HepG2 (cell line): ENCODE measurements around the gene SECTM1. TPM values are rescaled to one million over a fixed set of nuclear protein-coding genes. Genes with fewer than 3 reads are reported as not detected.

Source experiments
- CENPX ChIP-seq: sonication (generic); formaldehyde crosslinking; IDR thresholded peaks from 2 replicates; pipeline ENCODE4 v1.9.0; 2021; ENCODE audit warnings: mild to moderate bottlenecking, missing genetic modification reagents, moderate library complexity
- HMG20A ChIP-seq: IDR thresholded peaks from 2 replicates; pipeline ENCODE4 v1.6.1; 2016; ENCODE audit warnings: borderline replicate concordance
- MEIS2 ChIP-seq: sonication (generic); formaldehyde crosslinking; IDR thresholded peaks from 2 replicates; pipeline ENCODE4 v1.9.0; 2021; ENCODE audit warnings: mild to moderate bottlenecking, missing genetic modification reagents
- MIER3 ChIP-seq: IDR thresholded peaks from 2 replicates; pipeline ENCODE4 v1.6.1; 2016; ENCODE audit warnings: missing compliant biosample characterization, borderline replicate concordance
- NR0B2 ChIP-seq: sonication (generic); formaldehyde crosslinking; IDR thresholded peaks from 2 replicates; pipeline ENCODE4 v1.4.0; 2020; ENCODE audit warnings: mild to moderate bottlenecking, missing genetic modification reagents
- REPIN1 ChIP-seq: sonication (generic); formaldehyde crosslinking; IDR thresholded peaks from 2 replicates; pipeline ENCODE4 v1.8.0; 2022; ENCODE audit warnings: missing genetic modification reagents, low read depth, mild to moderate bottlenecking, borderline replicate concordance
- SALL2 ChIP-seq: sonication (generic); formaldehyde crosslinking; IDR thresholded peaks from 2 replicates; pipeline ENCODE4 v1.8.1; 2023; ENCODE audit warnings: mild to moderate bottlenecking, missing genetic modification reagents, inconsistent platforms
- SCMH1 ChIP-seq: sonication (generic); formaldehyde crosslinking; IDR thresholded peaks from 2 replicates; pipeline ENCODE4 v1.9.0; 2021; ENCODE audit warnings: missing genetic modification reagents, mild to moderate bottlenecking, borderline replicate concordance
- SKI ChIP-seq: fragments of 450-650 bp; IDR thresholded peaks from one replicate; pipeline ENCODE4 v1.6.1; 2018; ENCODE audit warnings: mild to moderate bottlenecking; ENCODE audit not compliant: partially characterized antibody
- XBP1 ChIP-seq: sonication (generic); formaldehyde crosslinking; IDR thresholded peaks from 2 replicates; pipeline ENCODE4 v1.5.0; 2020; ENCODE audit warnings: missing genetic modification reagents
- YEATS2 ChIP-seq: sonication (generic); formaldehyde crosslinking; IDR thresholded peaks from 2 replicates; pipeline ENCODE4 v1.4.0; 2020; ENCODE audit warnings: missing genetic modification reagents, borderline replicate concordance
- ZFP91 ChIP-seq: sonication (generic); formaldehyde crosslinking; IDR thresholded peaks from 2 replicates; pipeline ENCODE4 v1.9.0; 2022; ENCODE audit warnings: missing genetic modification reagents, mild to moderate bottlenecking, borderline replicate concordance
- ZHX2 ChIP-seq, 2 experiments: sonication (generic) in 1 of 2; formaldehyde crosslinking in 1 of 2; IDR thresholded peaks; 2 replicates each; pipeline versions ENCODE4 v1.6.1 to v1.9.0; 2014 to 2022; ENCODE audit warnings: antibody characterized with exemption in 1 of 2, borderline replicate concordance in 1 of 2, inconsistent platforms in 1 of 2, low read depth in 1 of 2, missing genetic modification reagents in 1 of 2
- ZNF281 ChIP-seq: sonication (generic); formaldehyde crosslinking; IDR thresholded peaks from 2 replicates; pipeline ENCODE4 v1.4.0; 2020; ENCODE audit warnings: missing genetic modification reagents, borderline replicate concordance
- polyA plus RNA-seq, 8 experiments: library from polyadenylated mRNA; depleted of rRNA in 3 of 8; stranded (reverse) in 7 of 8; unstranded in 1 of 8; fragments of >200 nt; fragmentation: Illumina TruSeq in 4 of 8; extraction: Trizol in 4 of 8; gene quantifications; 2 replicates each; pipeline versions ENCODE4 v1.2.1 to v1.2.3, GENCODE V29; 2011 to 2016; ENCODE audit warnings: low read depth in 4 of 8, missing spikeins in 1 of 8, mixed read lengths in 1 of 8; ENCODE audit not compliant: insufficient read depth in 1 of 8
- total RNA-seq, 5 experiments: library from RNA; depleted of rRNA; stranded (reverse); fragments of >200 nt; fragmentation: Illumina TruSeq; extraction: Trizol; gene quantifications; 2 replicates each; pipeline ENCODE4 v1.2.3, GENCODE V29; 2016; ENCODE audit warnings: low read depth in 1 of 5

The SECTM1 gene
- total and polyA plus RNA-seq, 2 of the 13 experiments (the other 11 are each of a cell fraction or from before 2014, with no cell fraction given), result 3.5 to 5.3 TPM

GRCh38 chr17:82300707-82301270, 32.8 kb downstream of the SECTM1 start (continued):
- no peak for TF ChIP-seq SCMH1 (CRISPR knock-in tag)
- peak; percentile 60; the same call in 1 of the 2 replicates for TF ChIP-seq ZNF281 (CRISPR knock-in tag)
- no peak for TF ChIP-seq ZHX2 (IDR thresholded peaks at IDR 0.05; ENCODE audit: low read depth)
- no peak for TF ChIP-seq ZHX2 (CRISPR knock-in tag; IDR thresholded peaks at IDR 0.05; ENCODE audit: borderline replicate concordance)
- TF ChIP-seq REPIN1, result 0 out of 2 replicates have a peak, but pooled peaks have one; percentile 54
- no peak for TF ChIP-seq SALL2 (CRISPR knock-in tag)
- TF ChIP-seq HMG20A (CRISPR knock-in tag), result 0 out of 2 replicates have a peak, but pooled peaks have one; percentile 26
- no peak for TF ChIP-seq CENPX (CRISPR knock-in tag)
- TF ChIP-seq YEATS2 (CRISPR knock-in tag), result 0 out of 2 replicates have a peak, but pooled peaks have one; percentile 10
- 0 out of 2 replicates have a peak, but pooled peaks have one; percentile 10 for TF ChIP-seq NR0B2 (CRISPR knock-in tag)
- TF ChIP-seq MIER3 (CRISPR knock-in tag), result peak; percentile 56; the same call in 1 of the 2 replicates
- TF ChIP-seq SKI, result peak; percentile 20
- TF ChIP-seq XBP1 (CRISPR knock-in tag), result no peak
- peak; percentile 64 for TF ChIP-seq ZFP91 (CRISPR knock-in tag)
- no peak for TF ChIP-seq MEIS2 (CRISPR knock-in tag)
